Psoas muscle (tissue), 8 donors: ENCODE data around the gene EIF2B1. TPM values are rescaled to one million over a fixed set of nuclear protein-coding genes. Genes with fewer than 3 reads are reported as not detected.
A peak's percentile ranks its signal among the peaks of the same experiment; 100 is the strongest.

Experiments
- ATAC-seq, 4 donors: fragments of 200-7000 bp; cut with Tn5 transposase; one replicate each; pipeline ENCODE4 v1.9.1; 2020; ENCODE audit warnings: moderate library complexity in 3 of 4, mild to moderate bottlenecking in 2 of 4
- DNase-seq, 2 donors: peaks; one replicate each; pipeline ENCODE4 v3.0.0-alpha.2; 2020
- H3K27ac ChIP-seq: fragments of 200-600 bp; one replicate; pipeline ENCODE4 v1.8.0; 2022
- H3K27me3 ChIP-seq, 3 donors: fragments of 200-600 bp in 1 of 3; one replicate each; pipeline versions ENCODE4 v1.6.1 to v1.8.0; 2013 to 2022; ENCODE audit warnings: low read length in 2 of 3, mild to moderate bottlenecking in 2 of 3, moderate library complexity in 1 of 3; ENCODE audit not compliant: insufficient read depth in 3 of 3
- H3K36me3 ChIP-seq, 2 donors: fragments of 200-600 bp in 1 of 2; one replicate each; pipeline versions ENCODE4 v1.6.1 to v1.8.0; 2013 to 2022; ENCODE audit warnings: low read depth in 1 of 2, mild to moderate bottlenecking in 1 of 2, moderate library complexity in 1 of 2; ENCODE audit not compliant: insufficient read depth in 1 of 2
- H3K4me1 ChIP-seq: fragments of 200-600 bp; one replicate; pipeline ENCODE4 v1.8.0; 2022
- H3K4me3 ChIP-seq: fragments of 200-600 bp; one replicate; pipeline ENCODE4 v1.8.0; 2022; ENCODE audit warnings: mild to moderate bottlenecking
- H3K9me3 ChIP-seq: fragments of 200-600 bp; one replicate; pipeline ENCODE4 v1.8.0; 2022
- CTCF ChIP-seq: fragments of 200-600 bp; IDR thresholded peaks from one replicate; pipeline ENCODE4 v1.8.0; 2022; ENCODE audit warnings: antibody characterized with exemption
- WGBS, 3 donors: extraction: QIAGEN DNeasy Blood & Tissue Kit; methylation state at CpG; one replicate each; pipeline versions ENCODE4 v1.1.6 to v1.1.7; 2013; 5-methylcytosine and 5-hydroxymethylcytosine counted together
- intact Hi-C, 2 donors: fragments of 100-400 bp; cut with DNase I; formaldehyde crosslinking; loops; one replicate each; pipeline versions ENCODE4 v1.11.0 to v1.14.2; 2022
- polyA plus RNA-seq, 3 donors: library from polyadenylated mRNA; stranded (reverse); fragments of 200-250 nt; gene quantifications; one replicate each; pipeline ENCODE4 v1.2.3, GENCODE V29; 2013
- total RNA-seq, 4 donors: library from RNA; stranded (reverse); fragmentation: NEBNext Ultra II Directional in 2 of 4; extraction: Animal tissue kit (Norgen Biotek cat#: 25700) in 2 of 4; gene quantifications; one replicate each; pipeline versions ENCODE4 v1.2.1 to v1.2.4, GENCODE V29; 2021 to 2023
- donor health status: healthy with polysubstance abuse.
- donor health status: DM: no; HTN: no; CAD: no; lungs with moderate emphysema.
- donor health status: Bipolar disorder and iron deficiency.
- donor health status: healthy.
- donor health status: DM: yes; HTN: yes; CAD: no.
- donor health status: DM: no; HTN: no; CAD: no.
- donor health status: DM: no; HTN: no; CAD: no.
- donor health status: DM: yes; HTN: yes; CAD: no.

EIF2B1 gene
- total and polyA plus RNA-seq, 7 donors = 27.4 to 48.2 (median 39.5) TPM

GRCh38 chr12:123572391-123572790 lies 61.1 kb downstream of the EIF2B1 start:
- 54 to 63% (median 56%) methylated on average over 2 of the region's 2 CpGs for WGBS, 3 donors
- no peak overlapping the region for H3K27ac ChIP-seq
- intact Hi-C loops = no loop called here
- ATAC-seq (no peak), DNase-seq (no peak)
- TF ChIP-seq CTCF = no peak
- no peaks in the 10 kb centered on the region for H3K27me3 ChIP-seq
- no peak overlapping the region for H3K4me3 ChIP-seq
- no peaks in the 10 kb centered on the region for H3K4me1 ChIP-seq
- no peaks in the 10 kb centered on the region for H3K36me3 ChIP-seq
- no peaks in the 10 kb centered on the region for H3K9me3 ChIP-seq

DNA sequence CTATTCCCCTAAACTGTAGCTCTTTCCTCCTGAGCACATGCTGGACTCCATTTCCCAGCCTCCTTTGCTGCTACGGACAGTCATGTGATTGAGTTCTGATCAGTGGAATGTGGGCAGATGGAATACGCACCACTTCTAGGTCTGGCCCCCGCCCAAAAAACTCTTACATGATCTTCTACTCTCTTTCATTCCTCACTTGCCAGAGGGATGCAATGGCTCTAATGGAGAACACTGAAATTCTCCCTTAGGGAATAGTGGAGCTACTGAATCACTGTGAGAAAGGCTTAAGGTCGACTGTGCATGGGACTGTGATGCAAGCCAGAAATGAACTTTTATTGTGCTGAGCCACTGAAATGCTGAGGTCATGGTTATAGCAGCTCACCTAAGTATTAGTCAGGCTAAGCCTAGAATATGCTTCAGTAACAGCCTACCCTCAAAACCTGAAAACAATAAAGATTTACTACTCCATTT lies 62.1 kb downstream of the EIF2B1 start:
- Histone ChIP-seq H3K9me3 (no peaks in the 10 kb centered on the region), H3K36me3 (no peaks in the 10 kb centered on the region), H3K4me1 (no peaks in the 10 kb centered on the region), H3K4me3 (no peak overlapping the region), H3K27ac (no peak overlapping the region), H3K27me3 (no peaks in the 10 kb centered on the region)
- DNase-seq = peak; percentile 62 to 65
- intact Hi-C loops = no loop called here
- no peak for TF ChIP-seq CTCF
- ATAC-seq = peak; percentile 44 to 76 (median 70)
- WGBS, 3 donors = 23 to 33% (median 27%) methylated on average over 4 of the region's 4 CpGs

Other genes starting within 250 kb of the EIF2B1 start
- gene KMT5A, start 249.6 kb downstream of the EIF2B1 start, total RNA-seq = 10 to 100 TPM; 15.6 to 29.0 (median 22.0) TPM
- 10 to 100 TPM; 10.0 to 29.0 (median 17.9) TPM for gene KMT5A, start 249.6 kb downstream of the EIF2B1 start, polyA plus RNA-seq
- 1 to 10 TPM in 3 of 4 donors, under 1 TPM in 1; 0.69 to 1.2 (median 1.1) TPM for gene RILPL2, start 197.0 kb downstream of the EIF2B1 start, total RNA-seq
- gene RILPL2, start 197.0 kb downstream of the EIF2B1 start, polyA plus RNA-seq = 1 to 10 TPM; 1.1 to 1.6 (median 1.2) TPM
- gene SNRNP35, start 175.5 kb downstream of the EIF2B1 start, total RNA-seq = 10 to 100 TPM; 19.8 to 35.1 (median 25.5) TPM
- 10 to 100 TPM; 31.7 to 44.0 (median 42.6) TPM for gene SNRNP35, start 175.5 kb downstream of the EIF2B1 start, polyA plus RNA-seq
- gene RILPL1, start 100.0 kb downstream of the EIF2B1 start, total RNA-seq = 10 to 100 TPM; 43.7 to 73.7 (median 59.0) TPM
- gene RILPL1, start 100.0 kb downstream of the EIF2B1 start, polyA plus RNA-seq = 10 to 100 TPM; 34.8 to 64.7 (median 46.7) TPM
- 100 to 1,000 TPM; 100 to 221 (median 145) TPM for gene TMED2, start 49.1 kb downstream of the EIF2B1 start, total RNA-seq
- 100 to 1,000 TPM; 118 to 267 (median 238) TPM for gene TMED2, start 49.1 kb downstream of the EIF2B1 start, polyA plus RNA-seq
- 1 to 10 TPM; 5.1 to 8.0 (median 6.1) TPM for gene DDX55, start 31.6 kb downstream of the EIF2B1 start, total RNA-seq
- gene DDX55, start 31.6 kb downstream of the EIF2B1 start, polyA plus RNA-seq = 10 to 100 TPM in 1 of 3 donors, 1 to 10 TPM in 2; 4.2 to 10.5 (median 7.8) TPM
- 10 to 100 TPM; 10.7 to 18.5 (median 16.9) TPM for gene GTF2H3, start 143 bp upstream of the EIF2B1 start, total RNA-seq
- gene GTF2H3, start 143 bp upstream of the EIF2B1 start, polyA plus RNA-seq = 10 to 100 TPM in 2 of 3 donors, 1 to 10 TPM in 1; 5.2 to 24.2 (median 12.3) TPM
- 1 to 10 TPM; 1.4 to 2.4 (median 1.7) TPM for gene TCTN2, start 37.4 kb upstream of the EIF2B1 start, total RNA-seq
- gene TCTN2, start 37.4 kb upstream of the EIF2B1 start, polyA plus RNA-seq = 1 to 10 TPM; 1.1 to 8.1 (median 2.8) TPM
- 10 to 100 TPM; 11.7 to 20.7 (median 18.8) TPM for gene ATP6V0A2, start 78.7 kb upstream of the EIF2B1 start, total RNA-seq
- 10 to 100 TPM in 1 of 3 donors, 1 to 10 TPM in 2; 5.1 to 12.0 (median 8.4) TPM for gene ATP6V0A2, start 78.7 kb upstream of the EIF2B1 start, polyA plus RNA-seq
- under 1 TPM in 3 of 4 donors, not detected in 1; 0.04 to 0.84 (median 0.59) TPM for gene DNAH10, start 128.6 kb upstream of the EIF2B1 start, total RNA-seq
- gene DNAH10, start 128.6 kb upstream of the EIF2B1 start, polyA plus RNA-seq = under 1 TPM; 0.01 to 0.38 (median 0.10) TPM